Right hindlimb (tissue), 1 donor: ENCODE measurements around the gene MARK2.

Source experiments
- DNase-seq: peaks from one replicate; pipeline ENCODE4 v3.0.0-alpha.2; 2018

Gene MARK2

DNA sequence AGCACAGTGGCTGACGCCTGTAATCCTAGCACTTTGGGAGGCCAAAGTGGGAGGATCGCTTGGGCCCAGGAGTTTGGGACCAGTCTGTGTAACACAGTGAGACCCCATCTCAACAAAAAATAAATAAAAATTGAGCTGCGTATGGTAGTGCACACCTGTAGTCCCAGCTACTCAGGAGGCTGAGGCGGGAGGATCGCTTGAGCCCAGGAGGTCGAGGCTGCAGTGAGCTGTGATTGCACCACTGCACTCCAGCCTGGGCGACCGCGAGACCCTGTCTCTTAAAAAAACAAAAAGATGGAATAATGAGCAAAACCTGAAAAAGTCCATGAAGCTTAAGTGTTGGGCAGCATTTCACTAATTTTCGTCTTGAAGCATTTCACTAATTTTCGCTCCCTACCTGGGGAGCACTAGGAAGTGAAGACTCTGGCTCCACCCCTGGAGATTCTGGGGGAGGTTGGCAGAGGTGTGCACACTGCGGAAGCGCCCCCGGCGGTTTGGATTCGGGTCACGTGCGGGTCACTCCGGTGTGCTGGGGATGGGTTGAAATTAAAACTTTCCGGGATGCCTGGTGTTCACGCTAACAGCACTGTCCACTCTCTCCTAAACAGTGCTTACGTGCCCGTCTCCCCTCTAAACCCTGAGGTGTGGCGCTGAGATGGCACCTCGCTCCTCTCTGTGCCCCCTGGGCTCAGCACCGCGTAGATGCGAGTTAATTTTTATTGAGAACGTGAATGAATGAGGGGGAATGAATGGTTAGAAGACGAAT is 99.0 kb downstream of the MARK2 start:
- no peak for DNase-seq

DNA sequence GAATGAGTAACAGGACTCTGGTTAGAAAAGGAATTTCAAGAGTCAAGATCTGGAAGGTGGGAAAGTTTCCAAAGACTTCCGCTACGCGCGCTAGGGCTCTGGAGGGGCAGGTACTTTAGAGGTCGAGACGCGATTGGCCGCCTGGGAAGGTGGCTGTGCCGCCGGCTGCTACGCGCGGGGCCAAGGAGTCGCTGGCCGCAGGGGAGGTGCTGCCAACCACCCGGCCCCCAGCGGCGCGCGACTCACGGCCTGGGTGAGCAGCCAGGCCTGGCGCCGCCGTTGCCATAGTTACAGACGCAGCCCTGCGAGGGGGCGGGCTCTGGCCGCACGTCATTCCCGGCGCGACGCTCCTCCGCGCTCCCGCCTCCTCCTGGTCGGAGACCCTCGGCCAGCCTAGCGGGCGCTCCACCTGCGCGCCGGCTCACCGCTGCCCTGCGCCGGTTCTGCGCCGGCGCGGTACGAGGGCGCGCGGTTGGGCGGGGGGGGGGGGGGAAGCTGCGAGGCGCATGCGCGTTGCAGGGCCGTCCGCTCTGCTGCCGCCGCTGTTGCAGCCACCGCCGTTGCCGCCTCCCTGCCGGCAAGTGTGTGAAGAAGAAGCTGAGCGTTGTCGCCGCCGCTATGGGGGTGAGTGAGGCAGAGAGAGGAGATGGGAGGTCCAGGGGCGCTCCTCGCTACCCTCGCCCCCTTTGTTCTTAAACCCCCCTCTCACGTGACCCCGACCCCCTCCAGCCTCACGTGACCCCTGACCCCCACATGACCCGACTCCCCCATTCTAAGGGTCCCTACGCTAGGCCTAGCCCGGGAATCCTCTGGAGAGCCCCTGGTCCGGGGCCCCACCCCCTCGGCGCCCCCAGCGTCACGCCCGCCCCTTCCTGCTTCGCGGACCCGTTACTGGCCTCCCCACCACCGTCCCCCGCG is 99.8 kb downstream of the MARK2 start, which contains the start of gene NAA40:
Gene NAA40 (plus strand): TSS at position 524 of the 918 bp plus-strand sequence. CDS start 95 bp downstream, at position 619.
- DNase-seq: peak; percentile 95

DNA sequence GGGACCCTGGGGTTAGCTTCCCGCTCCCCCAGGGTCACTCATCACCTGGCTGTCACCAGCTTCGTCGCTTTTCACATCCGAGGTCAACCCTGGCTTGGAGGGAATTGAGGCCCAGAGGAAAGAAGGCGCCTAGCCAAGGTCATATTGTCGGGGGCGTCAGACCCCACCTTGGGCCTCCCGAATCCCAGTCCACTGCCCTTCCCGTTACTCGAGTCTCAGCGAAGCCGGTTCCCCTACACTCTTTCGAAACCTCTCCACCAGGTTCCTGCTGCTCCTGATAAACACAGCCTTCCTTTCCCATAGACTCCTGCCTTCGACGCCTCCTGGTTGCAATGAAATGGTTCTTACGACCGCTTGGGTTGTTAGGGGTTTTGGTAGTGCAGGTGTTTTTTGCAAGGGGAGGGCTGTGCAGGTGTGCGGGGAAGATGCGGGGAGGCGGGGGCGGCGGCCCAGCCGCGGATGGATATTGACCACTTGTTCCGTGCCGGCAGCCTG is 100.5 kb downstream of the MARK2 start:
- no peak for DNase-seq

DNA sequence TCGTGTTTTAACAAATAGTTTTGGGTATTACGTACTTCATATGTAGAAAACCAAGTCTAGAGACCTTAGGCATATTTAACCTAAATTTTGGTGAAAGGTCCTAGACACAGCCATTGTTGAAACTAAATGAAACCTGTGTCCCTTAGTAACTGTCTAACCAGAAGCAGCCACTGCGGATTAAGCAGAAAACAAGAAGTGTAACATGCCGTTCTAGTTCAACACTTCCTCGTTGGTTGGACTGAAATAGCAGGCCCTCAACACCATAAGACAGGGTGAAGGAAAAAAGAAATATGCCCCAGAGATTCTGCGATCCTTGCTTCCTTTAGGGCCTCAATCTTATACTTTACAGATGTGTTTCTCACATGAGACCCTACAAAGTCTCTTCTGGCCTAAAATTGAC is 101.9 kb downstream of the MARK2 start:
- no peak for DNase-seq

DNA sequence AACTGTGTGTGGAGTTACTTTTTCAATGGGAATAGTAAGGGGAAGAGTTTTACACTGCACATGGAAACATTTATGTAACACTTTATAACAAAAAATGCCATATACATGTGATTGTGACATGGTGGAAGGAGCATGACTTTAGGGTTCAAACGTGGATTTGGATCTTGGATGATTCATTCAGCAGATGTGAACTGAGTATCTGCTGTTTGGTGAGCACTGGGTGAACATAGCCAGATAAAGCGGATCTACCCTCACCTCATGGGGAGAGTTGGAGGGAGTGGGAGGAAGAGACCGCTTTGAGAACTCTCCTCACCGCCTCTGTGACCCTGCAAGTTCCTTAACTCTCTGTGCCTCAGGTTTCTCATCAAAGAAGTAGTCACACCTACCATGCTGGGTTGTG is 103.0 kb downstream of the MARK2 start:
- DNase-seq: no peak

DNA sequence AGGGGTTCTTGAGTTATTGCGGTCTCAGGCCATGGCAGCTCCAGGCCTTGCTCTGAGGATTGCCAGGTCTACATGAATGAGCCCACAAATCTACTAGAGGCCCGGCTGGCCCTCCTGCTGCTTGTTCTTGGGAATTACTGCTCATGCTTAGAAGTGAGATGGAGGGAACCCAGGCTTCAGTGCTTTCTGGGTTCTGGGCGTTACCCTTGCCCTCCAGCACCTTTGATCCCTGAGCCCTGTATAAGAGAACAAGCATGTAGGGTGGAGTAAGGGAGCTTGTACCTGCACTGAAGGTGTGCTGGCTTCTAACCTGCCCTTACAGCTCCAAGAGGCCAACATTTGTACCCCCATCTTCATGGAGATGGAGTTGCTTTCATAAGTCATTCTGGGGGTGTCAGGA is 103.9 kb downstream of the MARK2 start:
- DNase-seq: no peak

DNA sequence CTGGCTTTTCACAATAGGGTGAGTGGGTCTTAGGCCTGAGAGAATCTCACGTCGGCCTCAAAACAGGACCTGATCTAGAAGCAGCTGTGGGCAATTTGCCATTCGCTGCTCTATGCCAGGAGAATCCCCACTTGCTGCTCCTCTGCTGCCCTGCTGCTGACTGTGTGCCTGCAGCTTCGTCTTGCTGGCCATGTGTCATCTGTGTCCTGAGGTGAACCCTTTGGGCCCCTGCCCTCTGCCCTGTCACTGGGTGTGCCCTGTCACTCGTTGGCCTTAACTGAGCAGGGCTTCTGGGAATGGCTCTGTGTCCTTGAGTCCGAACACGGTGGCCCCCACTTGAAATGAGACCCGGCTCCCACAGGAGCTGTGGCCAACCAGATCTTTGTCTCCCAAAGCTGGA is 106.1 kb downstream of the MARK2 start:
- DNase-seq: peak; percentile 64

DNA sequence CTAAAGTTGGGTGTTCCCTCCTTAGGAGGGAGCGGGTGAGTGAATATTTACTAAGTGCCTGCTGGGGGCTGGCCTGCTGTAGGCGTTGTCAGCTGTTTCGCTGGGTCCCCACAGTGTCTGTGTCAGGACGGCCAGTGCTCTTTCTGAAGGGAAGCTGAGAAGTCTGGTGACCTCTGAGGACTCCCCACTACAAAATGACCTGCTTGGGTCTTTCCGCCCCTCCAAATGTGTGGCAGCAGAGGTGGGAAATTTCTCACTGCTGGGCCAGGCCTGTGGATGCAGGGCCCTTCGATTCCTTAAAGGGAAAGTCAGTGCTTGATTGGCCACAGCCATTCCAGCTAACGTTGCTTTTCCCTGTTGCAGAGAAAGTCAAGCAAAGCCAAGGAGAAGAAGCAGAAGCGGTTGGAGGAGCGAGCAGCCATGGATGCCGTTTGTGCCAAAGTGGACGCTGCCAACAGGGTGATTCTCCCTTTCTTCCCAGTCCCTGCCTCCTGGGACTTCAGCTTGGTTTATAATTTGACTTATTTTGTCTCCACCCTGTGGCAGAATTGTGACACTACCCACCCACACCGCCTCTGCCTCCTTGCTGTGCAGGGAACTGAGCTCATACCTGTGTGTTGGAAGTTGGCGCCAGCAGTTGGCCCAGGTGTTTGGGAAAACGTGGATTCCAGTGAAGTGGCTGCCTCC is 106.7 kb downstream of the MARK2 start:
- peak; percentile 79 for DNase-seq

DNA sequence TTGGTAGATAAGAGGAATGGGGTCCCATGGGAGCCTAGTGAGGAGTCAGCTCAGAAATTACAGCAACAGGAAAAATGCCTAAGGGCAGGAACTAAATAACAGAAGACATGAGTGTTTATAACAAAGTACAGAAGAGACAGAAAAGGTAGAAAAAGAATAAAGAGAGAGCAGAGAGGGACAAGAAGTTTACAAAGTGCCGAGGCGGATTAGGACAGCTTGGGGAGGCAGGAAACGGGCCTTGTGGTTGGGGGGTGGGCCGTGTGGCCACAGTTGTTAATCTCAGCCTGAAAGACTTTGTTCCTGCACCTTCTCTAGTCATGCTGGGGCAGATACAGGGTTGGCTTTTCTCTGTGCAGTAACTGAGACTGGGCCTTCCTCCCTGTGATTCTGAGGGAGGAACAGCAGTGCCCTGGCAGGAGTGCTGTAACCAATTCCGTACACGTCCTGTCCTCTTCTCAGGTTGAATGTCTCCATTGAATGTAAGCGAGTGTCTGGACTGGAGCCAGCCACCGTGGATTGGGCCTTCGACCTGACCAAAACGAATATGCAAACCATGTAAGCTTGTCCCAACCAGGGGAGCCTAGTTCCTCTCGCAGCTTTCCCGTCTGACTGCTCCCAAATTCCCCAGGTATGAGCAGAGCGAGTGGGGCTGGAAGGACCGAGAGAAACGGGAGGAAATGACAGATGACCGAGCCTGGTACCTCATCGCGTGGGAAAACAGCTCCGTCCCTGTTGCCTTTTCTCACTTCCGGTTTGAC is 113.0 kb downstream of the MARK2 start:
- DNase-seq: no peak

DNA sequence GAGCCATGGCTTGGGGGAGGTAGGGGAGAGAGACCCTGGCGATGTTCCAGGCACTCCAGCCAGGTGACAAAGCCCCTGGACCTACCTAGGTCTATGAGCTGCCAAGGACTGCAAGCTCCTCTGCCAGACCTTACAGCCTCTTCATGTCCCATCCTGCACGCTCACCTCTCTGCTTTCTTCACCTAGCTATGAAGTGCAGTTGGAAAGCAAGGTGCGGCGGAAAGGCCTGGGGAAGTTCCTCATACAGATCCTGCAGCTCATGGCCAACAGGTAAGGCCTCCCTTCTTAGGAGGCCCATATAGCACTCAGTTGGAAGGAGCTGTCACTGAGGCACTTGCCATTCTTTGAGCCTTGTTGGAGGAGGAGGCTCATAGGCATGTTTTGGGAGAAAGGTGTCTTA is 113.7 kb downstream of the MARK2 start:
- no peak for DNase-seq

DNA sequence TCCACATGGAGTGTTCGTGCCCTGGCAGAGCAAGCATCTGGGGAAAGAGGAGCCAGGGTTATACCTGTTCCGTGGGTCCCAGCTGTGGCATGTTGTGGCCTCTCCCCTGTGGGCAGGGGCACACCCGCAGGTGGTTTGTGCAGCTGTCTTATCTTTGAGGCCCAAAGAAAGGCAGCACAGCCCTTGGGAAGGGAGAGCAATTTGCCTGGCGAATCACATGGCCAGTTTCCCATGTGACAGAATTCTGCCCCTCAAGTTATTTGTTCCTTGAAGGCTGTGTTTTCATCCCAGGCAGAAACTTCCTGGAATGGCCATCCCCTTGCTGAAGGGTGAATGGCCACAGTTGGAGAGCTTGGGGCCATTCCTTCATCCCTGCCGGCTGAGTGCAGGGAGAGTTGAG is 119.1 kb downstream of the MARK2 start:
- no peak for DNase-seq
